SU-DHL-6 (cell line): ENCODE data around the gene RANBP1.

Experiments used
- H2AFZ ChIP-seq: fragments of 200-600 bp; sonication (generic); 2 replicates; pipeline ENCODE4 v1.6.1; 2014; ENCODE audit warnings: low read depth, mild to moderate bottlenecking, moderate library complexity, mixed read lengths, antibody characterized with exemption, low read length; ENCODE audit not compliant: severe bottlenecking
- H3F3A ChIP-seq: fragments of 200-600 bp; shearing (Covaris generic); 2 replicates; pipeline ENCODE4 v1.6.0; 2016; ENCODE audit warnings: antibody characterized with exemption, mild to moderate bottlenecking; ENCODE audit not compliant: insufficient read depth
- H3K27ac ChIP-seq: fragments of 200-600 bp; sonication (generic); 2 replicates; pipeline ENCODE4 v1.5.1; 2016; ENCODE audit warnings: low read depth, mild to moderate bottlenecking, low read length, moderate library complexity, mixed read lengths
- H3K27me3 ChIP-seq: fragments of 200-600 bp; sonication (generic), shearing (Covaris generic); 2 replicates; pipeline ENCODE4 v1.6.0; 2014; ENCODE audit warnings: mild to moderate bottlenecking, low read length
- H3K36me3 ChIP-seq: fragments of 200-600 bp; sonication (generic); 2 replicates; pipeline ENCODE4 v1.6.1; 2014; ENCODE audit warnings: mild to moderate bottlenecking, low read length, mixed read lengths
- H3K4me2 ChIP-seq: fragments of 300-600, 200-600 bp; shearing (Covaris generic), sonication (generic); 2 replicates; pipeline ENCODE4 v1.6.0; 2014; ENCODE audit warnings: low read length, low read depth, mild to moderate bottlenecking; ENCODE audit not compliant: poor library complexity, severe bottlenecking
- H3K4me3 ChIP-seq: fragments of 200-600 bp; sonication (generic); 2 replicates; pipeline ENCODE4 v1.5.1; 2014; ENCODE audit warnings: antibody characterized with exemption, low read length, mild to moderate bottlenecking, mixed read lengths; ENCODE audit not compliant: insufficient read depth, poor library complexity, severe bottlenecking
- H3K79me2 ChIP-seq: fragments of 200-600 bp; sonication (generic); 2 replicates; pipeline ENCODE4 v1.6.1; 2014; ENCODE audit warnings: mild to moderate bottlenecking, low read length, moderate library complexity; ENCODE audit not compliant: insufficient read depth
- H3K9ac ChIP-seq: fragments of 200-600 bp; sonication (generic); 2 replicates; pipeline ENCODE4 v1.7.0; 2014; ENCODE audit warnings: mild to moderate bottlenecking, low read length
- H3K9me2 ChIP-seq: fragments of 200-600 bp; sonication (generic); replicated peaks from 2 replicates; pipeline ENCODE4 v1.6.1; 2014; ENCODE audit warnings: low read length; ENCODE audit not compliant: insufficient read depth
- H3K9me3 ChIP-seq: fragments of 200-600 bp; sonication (generic); 2 replicates; pipeline ENCODE4 v1.6.1; 2014; ENCODE audit warnings: low read length, mixed read lengths; ENCODE audit not compliant: insufficient read depth
- H4K20me1 ChIP-seq: fragments of 200-600 bp; sonication (generic); 2 replicates; pipeline ENCODE4 v1.6.1; 2014; ENCODE audit warnings: low read depth, mild to moderate bottlenecking, antibody characterized with exemption, low read length, moderate library complexity, mixed read lengths
- EZH2phosphoT487 ChIP-seq: fragments of 200-600 bp; sonication (generic), shearing (Covaris generic); conservative IDR thresholded peaks from 2 replicates; pipeline ENCODE4 v1.6.1; 2018; ENCODE audit warnings: mild to moderate bottlenecking, antibody characterized with exemption, low read length, moderate library complexity, mixed read lengths
- TF ChIP-seq, protein P1 (sequence below): fragments of 200-600 bp; sonication (generic); IDR thresholded peaks from one replicate; pipeline ENCODE4 v1.5.1; 2017; ENCODE audit warnings: antibody characterized with exemption, mild to moderate bottlenecking, low read length, moderate library complexity; ENCODE audit not compliant: insufficient read depth, poor library complexity, severe bottlenecking

The RANBP1 gene

DNA sequence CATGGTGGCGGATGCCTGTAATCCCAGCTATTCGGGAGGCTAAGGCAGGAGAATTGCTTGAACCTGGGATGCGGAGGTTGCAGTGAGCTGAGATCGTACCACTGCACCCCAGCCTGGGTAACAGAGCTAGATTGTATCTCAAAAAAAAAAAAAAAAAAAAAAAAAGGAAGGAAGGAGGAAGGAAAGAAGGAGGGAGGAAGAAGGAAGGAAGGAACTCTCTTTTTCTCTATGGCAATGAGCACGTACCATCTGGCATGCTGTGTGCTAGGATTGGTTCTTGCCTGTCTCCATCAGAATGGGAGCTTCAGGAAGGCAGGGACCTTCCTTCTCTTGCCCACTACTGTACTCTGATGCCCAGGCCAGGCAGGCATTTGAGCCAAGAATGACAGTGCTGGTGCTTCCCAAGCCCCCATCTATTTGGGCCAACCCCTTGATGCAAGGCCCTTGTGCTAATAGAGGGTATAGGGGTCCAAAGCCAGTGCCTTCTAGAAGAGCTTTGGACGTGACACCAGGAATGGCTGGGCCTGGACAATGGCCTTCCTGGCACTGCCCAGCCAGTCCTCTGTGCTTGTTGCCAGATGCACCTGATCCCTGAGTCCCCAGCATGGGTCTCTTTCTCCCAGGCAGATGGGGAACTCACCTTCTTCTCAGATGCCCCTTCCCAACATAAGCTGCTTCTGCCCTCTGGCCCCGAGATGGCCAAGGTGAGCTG, 46.4 kb upstream of the RANBP1 start:
- Histone ChIP-seq H3K36me3 (no peaks in the 10 kb centered on the region), H3K9me2 (no peaks in the 10 kb centered on the region), H3K4me3 (no peak overlapping the region), H3K27me3 (no peaks in the 10 kb centered on the region), H3K27ac (no peak overlapping the region), H3K4me2 (no peak overlapping the region), H3K9me3 (no peaks in the 10 kb centered on the region), H3K79me2 (no peaks in the 10 kb centered on the region), H3F3A (no peaks in the 10 kb centered on the region), H3K9ac (no peak overlapping the region), H2AFZ (no peak overlapping the region), H4K20me1 (no peaks in the 10 kb centered on the region)
- TF ChIP-seq EZH2phosphoT487 = no peak
- TF ChIP-seq, protein P1, sequence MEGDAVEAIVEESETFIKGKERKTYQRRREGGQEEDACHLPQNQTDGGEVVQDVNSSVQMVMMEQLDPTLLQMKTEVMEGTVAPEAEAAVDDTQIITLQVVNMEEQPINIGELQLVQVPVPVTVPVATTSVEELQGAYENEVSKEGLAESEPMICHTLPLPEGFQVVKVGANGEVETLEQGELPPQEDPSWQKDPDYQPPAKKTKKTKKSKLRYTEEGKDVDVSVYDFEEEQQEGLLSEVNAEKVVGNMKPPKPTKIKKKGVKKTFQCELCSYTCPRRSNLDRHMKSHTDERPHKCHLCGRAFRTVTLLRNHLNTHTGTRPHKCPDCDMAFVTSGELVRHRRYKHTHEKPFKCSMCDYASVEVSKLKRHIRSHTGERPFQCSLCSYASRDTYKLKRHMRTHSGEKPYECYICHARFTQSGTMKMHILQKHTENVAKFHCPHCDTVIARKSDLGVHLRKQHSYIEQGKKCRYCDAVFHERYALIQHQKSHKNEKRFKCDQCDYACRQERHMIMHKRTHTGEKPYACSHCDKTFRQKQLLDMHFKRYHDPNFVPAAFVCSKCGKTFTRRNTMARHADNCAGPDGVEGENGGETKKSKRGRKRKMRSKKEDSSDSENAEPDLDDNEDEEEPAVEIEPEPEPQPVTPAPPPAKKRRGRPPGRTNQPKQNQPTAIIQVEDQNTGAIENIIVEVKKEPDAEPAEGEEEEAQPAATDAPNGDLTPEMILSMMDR = no peak

DNA sequence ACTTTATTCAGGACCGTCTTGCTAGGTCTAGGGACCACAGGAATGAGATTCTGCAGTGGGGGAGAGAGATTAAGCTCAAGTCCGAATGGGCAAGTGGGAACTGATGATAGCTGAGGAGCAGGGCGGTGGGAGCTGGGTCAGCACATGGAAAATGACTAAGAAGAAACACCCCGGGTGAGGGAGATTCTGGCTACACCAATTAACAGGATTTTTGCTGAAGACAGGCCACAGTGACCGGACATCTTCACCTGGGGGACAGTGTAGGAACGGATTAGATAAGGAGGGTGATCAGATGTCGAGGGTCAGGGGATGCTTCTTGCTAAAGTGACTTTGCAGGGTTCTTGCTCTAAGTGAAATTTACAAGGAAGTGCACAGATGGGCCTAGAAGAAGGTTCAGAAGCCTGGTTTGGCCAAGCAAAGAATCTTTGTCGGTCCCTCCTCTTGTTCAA, 44.4 kb upstream of the RANBP1 start:
- H3F3A ChIP-seq = no peaks in the 10 kb centered on the region
- no peak overlapping the region for H3K4me2 ChIP-seq
- H3K36me3 ChIP-seq = no peaks in the 10 kb centered on the region
- no peak overlapping the region for H2AFZ ChIP-seq
- no peak overlapping the region for H3K4me3 ChIP-seq
- TF ChIP-seq, protein P1 = no peak
- no peak for TF ChIP-seq EZH2phosphoT487
- no peaks in the 10 kb centered on the region for H4K20me1 ChIP-seq
- H3K79me2 ChIP-seq = no peaks in the 10 kb centered on the region
- H3K9me2 ChIP-seq = no peaks in the 10 kb centered on the region
- H3K9me3 ChIP-seq = no peaks in the 10 kb centered on the region
- H3K27me3 ChIP-seq = no peaks in the 10 kb centered on the region
- H3K9ac ChIP-seq = no peak overlapping the region
- H3K27ac ChIP-seq = no peak overlapping the region

DNA sequence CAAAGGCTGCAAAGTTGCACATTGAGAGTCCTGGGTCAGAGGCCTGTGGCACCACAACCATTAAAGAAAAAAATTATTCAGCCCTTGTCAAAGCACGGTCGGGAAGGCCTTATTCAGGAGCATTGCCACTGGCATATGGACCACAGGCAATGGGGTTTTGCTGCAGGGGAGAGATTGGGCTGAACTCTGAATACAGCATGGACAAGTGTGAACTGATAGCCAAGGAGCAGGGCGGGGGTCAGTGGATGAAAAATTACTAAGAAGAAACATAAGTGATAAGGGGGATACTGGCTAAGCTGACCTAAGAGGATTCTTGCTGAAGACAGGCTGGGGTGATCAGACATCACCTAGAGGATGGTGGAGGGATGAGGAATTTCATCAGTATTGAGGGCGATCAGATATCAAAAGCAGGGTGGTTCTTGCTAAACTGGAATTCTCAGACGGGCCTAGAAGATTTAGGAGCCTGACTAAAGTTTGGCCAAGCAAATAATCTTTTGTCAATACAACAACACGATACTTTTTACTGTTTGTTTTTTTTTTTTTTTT, 39.2 kb upstream of the RANBP1 start:
- Histone ChIP-seq H3K4me2 (no peak overlapping the region), H3K27ac (no peak overlapping the region), H3K9ac (no peak overlapping the region)

More for the DNA sequence above, 39.2 kb upstream of the RANBP1 start:
- H4K20me1 ChIP-seq = no peaks in the 10 kb centered on the region
- H3K9me3 ChIP-seq = no peaks in the 10 kb centered on the region
- H3K9me2 ChIP-seq = no peaks in the 10 kb centered on the region
- H3F3A ChIP-seq = 0 out of 2 replicates have a peak, but pooled peaks cover 4% of the 10 kb centered on the region
- H2AFZ ChIP-seq = no peak overlapping the region
- no peaks in the 10 kb centered on the region for H3K27me3 ChIP-seq
- H3K4me3 ChIP-seq = no peak overlapping the region
- H3K36me3 ChIP-seq = no peaks in the 10 kb centered on the region
- TF ChIP-seq EZH2phosphoT487 = no peak
- TF ChIP-seq, protein P1 = no peak
- H3K79me2 ChIP-seq = peaks cover 13% of the 10 kb centered on the region
